Activated naive CD4-positive, alpha-beta T cell treated with anti-CD3 and anti-CD28 coated beads for 36 hours (primary cell): ENCODE data around the gene ANO7. TPM values are rescaled to one million over a fixed set of nuclear protein-coding genes. Genes with fewer than 3 reads are reported as not detected.
A peak's percentile ranks its signal among the peaks of the same experiment; 100 is the strongest.

Experiments used
- CTCF ChIA-PET: fragments of 350-600 bp; sonication (Branson Sonifier 250); formaldehyde crosslinking; loops from one replicate; lab custom pipeline; 2021; ENCODE audit warnings: antibody characterized with exemption; lab: Charles Lee
- DNase-seq: peaks from one replicate; pipeline ENCODE4 v3.0.0-alpha.2; 2020
- H3K27ac Mint-ChIP-seq: one replicate; pipeline ENCODE4 v1.8.0; 2021; ENCODE audit warnings: mild to moderate bottlenecking, mixed read lengths
- H3K27me3 Mint-ChIP-seq: one replicate; pipeline ENCODE4 v1.8.0; 2021; ENCODE audit warnings: low read depth, mixed read lengths
- H3K36me3 Mint-ChIP-seq: one replicate; pipeline ENCODE4 v1.8.0; 2021; ENCODE audit warnings: low read depth, mixed read lengths
- H3K4me1 Mint-ChIP-seq: one replicate; pipeline ENCODE4 v1.8.0; 2021; ENCODE audit warnings: low read depth, mixed read lengths
- H3K4me3 Mint-ChIP-seq: one replicate; pipeline ENCODE4 v1.8.0; 2021; ENCODE audit warnings: mild to moderate bottlenecking, moderate library complexity, mixed read lengths
- H3K9me3 Mint-ChIP-seq: one replicate; pipeline ENCODE4 v1.8.0; 2021; ENCODE audit warnings: mixed read lengths
- intact Hi-C: fragments of 100-400 bp; cut with micrococcal nuclease; formaldehyde crosslinking; loops from one replicate; pipeline ENCODE4 v1.15.1; 2023
- total RNA-seq, 2 experiments: library from RNA; stranded (reverse); gene quantifications; one replicate each; pipeline ENCODE4 v1.2.3, GENCODE V29; 2021

The ANO7 gene, protein sequence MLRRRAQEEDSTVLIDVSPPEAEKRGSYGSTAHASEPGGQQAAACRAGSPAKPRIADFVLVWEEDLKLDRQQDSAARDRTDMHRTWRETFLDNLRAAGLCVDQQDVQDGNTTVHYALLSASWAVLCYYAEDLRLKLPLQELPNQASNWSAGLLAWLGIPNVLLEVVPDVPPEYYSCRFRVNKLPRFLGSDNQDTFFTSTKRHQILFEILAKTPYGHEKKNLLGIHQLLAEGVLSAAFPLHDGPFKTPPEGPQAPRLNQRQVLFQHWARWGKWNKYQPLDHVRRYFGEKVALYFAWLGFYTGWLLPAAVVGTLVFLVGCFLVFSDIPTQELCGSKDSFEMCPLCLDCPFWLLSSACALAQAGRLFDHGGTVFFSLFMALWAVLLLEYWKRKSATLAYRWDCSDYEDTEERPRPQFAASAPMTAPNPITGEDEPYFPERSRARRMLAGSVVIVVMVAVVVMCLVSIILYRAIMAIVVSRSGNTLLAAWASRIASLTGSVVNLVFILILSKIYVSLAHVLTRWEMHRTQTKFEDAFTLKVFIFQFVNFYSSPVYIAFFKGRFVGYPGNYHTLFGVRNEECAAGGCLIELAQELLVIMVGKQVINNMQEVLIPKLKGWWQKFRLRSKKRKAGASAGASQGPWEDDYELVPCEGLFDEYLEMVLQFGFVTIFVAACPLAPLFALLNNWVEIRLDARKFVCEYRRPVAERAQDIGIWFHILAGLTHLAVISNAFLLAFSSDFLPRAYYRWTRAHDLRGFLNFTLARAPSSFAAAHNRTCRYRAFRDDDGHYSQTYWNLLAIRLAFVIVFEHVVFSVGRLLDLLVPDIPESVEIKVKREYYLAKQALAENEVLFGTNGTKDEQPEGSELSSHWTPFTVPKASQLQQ
- total RNA-seq, result under 1 TPM; 0.57 TPM

- H3K9me3 Mint-ChIP-seq, result no peaks in the 10 kb centered on the region
- H3K4me1 Mint-ChIP-seq, result no peaks in the 10 kb centered on the region
- peaks cover 2% of the 10 kb centered on the region for H3K36me3 Mint-ChIP-seq
- no peaks in the 10 kb centered on the region for H3K27me3 Mint-ChIP-seq
- H3K27ac Mint-ChIP-seq, result no peak within 1 kb of the TSS
- no peak within 1 kb of the TSS for H3K4me3 Mint-ChIP-seq
- intact Hi-C loops, result no loop called here
- DNase-seq, result no peak
- CTCF ChIA-PET, result no interaction called here
Measured at GRCh38 chr2:241188361-241189092, at the start of gene ANO7. Gene ANO7, plus strand, starts transcription at chr2:241188677. Its CDS starts 1,387 bp downstream, at chr2:241190064.

- Mint-ChIP-seq H3K4me3 (no peak overlapping the region), H3K9me3 (no peaks in the 10 kb centered on the region), H3K27me3 (no peaks in the 10 kb centered on the region), H3K27ac (no peak overlapping the region), H3K36me3 (peaks cover 23% of the 10 kb centered on the region), H3K4me1 (peaks cover 3% of the 10 kb centered on the region)
- CTCF ChIA-PET, result no interaction called here
- DNase-seq, result no peak
- intact Hi-C loops, result loop anchor here (10.0 kb wide), 1 partner anchor 545 kb away; the partner anchor contains the start of gene DTYMK
Measured at GRCh38 chr2:241139531-241140444, 48.7 kb upstream of the ANO7 start.

DNA sequence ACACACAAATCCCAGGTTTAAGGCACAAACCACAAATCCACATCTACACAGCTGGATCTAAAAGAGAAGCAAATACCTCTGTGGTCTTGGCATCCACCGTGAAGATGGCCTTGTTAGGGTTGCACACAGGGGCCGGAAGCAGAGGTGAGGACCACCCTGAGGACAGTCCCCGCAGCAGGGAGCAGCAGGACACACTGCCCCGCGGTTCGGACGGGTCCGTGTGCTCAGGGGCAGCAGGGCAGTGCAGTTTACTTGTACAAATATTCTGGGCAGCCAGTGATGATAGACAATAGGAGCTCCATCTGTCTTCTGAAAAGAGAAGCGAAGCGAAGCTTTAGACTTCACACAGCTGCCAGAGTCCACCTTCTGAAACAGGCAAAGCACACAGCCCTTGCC, 48.0 kb upstream of the ANO7 start:
- Mint-ChIP-seq H3K4me3 (no peak overlapping the region), H3K27ac (no peak overlapping the region), H3K4me1 (peaks cover 3% of the 10 kb centered on the region), H3K9me3 (no peaks in the 10 kb centered on the region), H3K36me3 (peaks cover 23% of the 10 kb centered on the region), H3K27me3 (no peaks in the 10 kb centered on the region)
- intact Hi-C loops, result loop anchor here (10.0 kb wide), 1 partner anchor 544 kb away; the partner anchor contains the start of gene DTYMK
- no peak for DNase-seq
- CTCF ChIA-PET, result no interaction called here

- Mint-ChIP-seq H3K27ac (no peak overlapping the region), H3K27me3 (no peaks in the 10 kb centered on the region), H3K4me1 (peaks cover 3% of the 10 kb centered on the region), H3K36me3 (peaks cover 17% of the 10 kb centered on the region), H3K9me3 (no peaks in the 10 kb centered on the region), H3K4me3 (no peak overlapping the region)
- DNase-seq, result no peak
- CTCF ChIA-PET, result interaction anchor here (0.6 to 1.0 kb wide), 2 partner anchors 77 to 528 kb away, joined by 3 read pairs; no protein-coding TSS in a partner anchor
- intact Hi-C loops, result loop anchor here (10.0 kb wide), 1 partner anchor 544 kb away; the partner anchor contains the start of gene DTYMK
Measured at GRCh38 chr2:241141214-241141770, 47.2 kb upstream of the ANO7 start.

DNA sequence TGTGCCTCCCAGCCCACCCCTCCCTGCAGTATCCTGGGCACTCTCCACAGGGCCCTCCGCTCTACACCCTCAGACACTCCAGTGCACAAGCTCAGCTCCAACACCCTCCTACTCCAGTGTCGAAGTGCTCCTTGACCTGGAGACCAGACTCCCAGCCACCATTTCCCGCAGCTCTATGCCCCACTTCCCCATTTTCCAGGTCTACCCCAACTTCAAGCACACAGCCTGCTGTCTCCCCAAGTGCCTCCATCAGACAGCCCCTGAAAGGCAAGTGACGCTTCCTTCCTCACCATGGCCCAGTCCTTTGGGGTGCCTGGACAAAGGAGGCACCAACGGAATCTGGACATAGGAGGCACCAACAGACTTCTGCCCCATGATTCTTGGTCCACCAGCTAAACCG, 46.4 kb upstream of the ANO7 start:
- H3K27ac Mint-ChIP-seq, result no peak overlapping the region
- DNase-seq, result no peak
- H3K36me3 Mint-ChIP-seq, result peaks cover 17% of the 10 kb centered on the region
- CTCF ChIA-PET, result interaction anchor here (1.0 kb wide), 1 partner anchor 77 kb away, joined by 3 read pairs; no protein-coding TSS in a partner anchor
- intact Hi-C loops, result loop anchor here (10.0 kb wide), 1 partner anchor 543 kb away; the partner anchor contains the start of gene DTYMK
- no peaks in the 10 kb centered on the region for H3K27me3 Mint-ChIP-seq
- no peak overlapping the region for H3K4me3 Mint-ChIP-seq
- H3K9me3 Mint-ChIP-seq, result no peaks in the 10 kb centered on the region
- H3K4me1 Mint-ChIP-seq, result peaks cover 3% of the 10 kb centered on the region

DNA sequence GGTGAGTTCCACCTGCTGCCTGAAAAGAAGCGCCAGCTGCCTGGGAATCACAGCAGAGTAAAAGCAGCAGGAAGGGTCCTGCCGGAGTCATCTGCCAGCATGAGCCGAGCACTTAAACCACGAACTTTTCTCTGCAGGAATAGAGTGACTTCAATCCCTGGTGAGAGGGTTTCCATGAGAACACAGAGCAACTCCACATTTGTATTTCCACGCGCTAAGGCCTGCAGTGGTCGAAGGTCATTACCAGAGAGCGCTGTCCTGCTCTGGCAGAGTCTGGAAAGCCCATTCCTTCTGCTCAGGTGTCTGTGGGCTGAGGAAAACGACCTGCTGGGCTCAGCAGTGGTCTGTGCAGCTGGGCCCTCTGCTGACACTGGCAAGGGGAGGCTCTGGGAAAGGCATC, 45.9 kb upstream of the ANO7 start:
- H3K36me3 Mint-ChIP-seq, result peaks cover 17% of the 10 kb centered on the region
- intact Hi-C loops, result loop anchor here (10.0 kb wide), 1 partner anchor 542 kb away; the partner anchor contains the start of gene DTYMK
- CTCF ChIA-PET, result interaction anchor here (1.0 kb wide), 1 partner anchor 76 kb away, joined by 3 read pairs; no protein-coding TSS in a partner anchor

DNA sequence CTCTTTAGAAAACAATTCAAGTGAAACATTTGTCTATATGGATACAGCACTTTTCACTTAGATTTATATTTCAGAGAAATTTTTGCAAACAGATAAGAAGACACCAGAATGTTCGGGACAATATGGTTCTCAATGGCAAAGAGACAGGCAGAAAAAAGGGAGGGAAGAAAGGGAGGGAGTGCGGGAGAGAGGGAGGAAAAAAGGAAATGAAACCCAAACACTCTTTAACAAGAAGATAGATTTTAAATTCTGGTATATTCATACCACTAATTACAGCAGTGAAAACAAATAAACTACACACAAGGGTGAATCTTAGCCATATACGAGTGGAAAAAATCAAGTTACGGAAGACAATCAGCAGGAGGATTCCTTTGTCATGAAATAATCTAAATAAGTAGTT, 42.2 kb upstream of the ANO7 start:
- H3K36me3 Mint-ChIP-seq, result peaks cover 15% of the 10 kb centered on the region
- CTCF ChIA-PET, result interaction anchor here (0.7 kb wide), 1 partner anchor 352 kb away, joined by 4 read pairs; no protein-coding TSS in a partner anchor
- H3K4me3 Mint-ChIP-seq, result no peak overlapping the region
- no peaks in the 10 kb centered on the region for H3K9me3 Mint-ChIP-seq
- peaks cover 19% of the 10 kb centered on the region for H3K4me1 Mint-ChIP-seq
- H3K27me3 Mint-ChIP-seq, result no peaks in the 10 kb centered on the region
- H3K27ac Mint-ChIP-seq, result no peak overlapping the region
- no peak for DNase-seq
- intact Hi-C loops, result loop anchor here (5.0 to 10.0 kb wide), 2 partner anchors 539 to 736 kb away; partner anchors contain the start of gene DTYMK

More for the DNA sequence above, 45.9 kb upstream of the ANO7 start:
- Mint-ChIP-seq H3K27me3 (no peaks in the 10 kb centered on the region), H3K4me1 (peaks cover 4% of the 10 kb centered on the region), H3K27ac (no peak overlapping the region), H3K9me3 (no peaks in the 10 kb centered on the region), H3K4me3 (no peak overlapping the region)
- DNase-seq, result no peak

GRCh38 chr2:241147336-241147735, 41.1 kb upstream of the ANO7 start:
- H3K36me3 Mint-ChIP-seq, result peaks cover 11% of the 10 kb centered on the region
- H3K27ac Mint-ChIP-seq, result no peak overlapping the region
- intact Hi-C loops, result loop anchor here (5.0 to 10.0 kb wide), 2 partner anchors 537 to 735 kb away; partner anchors contain the start of gene DTYMK
- no peaks in the 10 kb centered on the region for H3K9me3 Mint-ChIP-seq
- no peaks in the 10 kb centered on the region for H3K27me3 Mint-ChIP-seq
- peaks cover 30% of the 10 kb centered on the region for H3K4me1 Mint-ChIP-seq
- CTCF ChIA-PET, result no interaction called here
- DNase-seq, result no peak
- H3K4me3 Mint-ChIP-seq, result no peak overlapping the region

- Mint-ChIP-seq H3K4me3 (peak overlapping the region; percentile 96), H3K4me1 (peaks cover 32% of the 10 kb centered on the region)
- intact Hi-C loops, result loop anchor here (2.0 to 10.0 kb wide), 3 partner anchors 537 to 734 kb away; partner anchors contain the start of gene DTYMK
Measured at GRCh38 chr2:241148239-241148638, 40.2 kb upstream of the ANO7 start.

DNA sequence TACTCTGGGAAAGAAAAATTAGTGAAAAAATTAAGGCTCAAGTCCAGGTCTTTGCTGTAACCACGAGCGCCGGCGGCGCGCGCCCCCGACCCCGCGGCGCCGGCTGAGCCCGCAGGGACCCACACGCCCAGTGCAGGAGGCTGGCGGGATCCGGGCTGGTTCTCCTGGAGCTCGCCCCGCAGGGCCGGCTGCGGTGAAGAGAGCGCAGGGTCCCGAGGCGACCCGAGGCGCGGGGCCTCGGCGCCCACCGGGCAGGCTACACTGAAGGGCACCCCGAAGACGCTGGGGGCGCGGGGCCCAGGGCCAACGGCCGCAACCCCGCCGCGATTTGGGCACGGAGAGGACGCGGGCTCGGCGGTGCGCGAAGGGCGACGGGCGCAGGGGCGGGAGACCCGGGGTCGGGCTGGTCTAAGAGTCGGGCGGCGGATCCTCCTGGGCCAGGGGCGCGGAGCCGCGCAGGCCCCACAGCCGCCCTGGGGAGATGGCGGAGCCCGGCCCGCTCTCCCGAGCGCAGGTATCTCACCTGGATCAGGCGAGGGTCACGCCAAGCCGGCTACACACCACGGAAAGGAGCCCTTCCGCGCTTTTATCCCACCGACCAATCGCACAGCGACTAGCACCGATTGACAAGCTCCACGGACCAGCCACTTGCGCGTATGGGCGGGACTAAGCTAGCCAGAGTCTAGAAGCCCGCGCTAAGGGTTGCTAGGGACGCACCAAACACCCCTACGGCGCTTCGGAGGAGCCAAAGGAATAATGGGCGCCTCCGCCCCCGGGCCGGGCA, 39.4 kb upstream of the ANO7 start, which contains the start of gene PASK:
Gene PASK, minus strand, starts transcription at position 582 of the 784 bp plus-strand sequence. CDS start 6,440 bp downstream, outside the sequence.
- peak; percentile 98 for DNase-seq
- Mint-ChIP-seq H3K36me3 (peaks cover 9% of the 10 kb centered on the region), H3K27me3 (no peaks in the 10 kb centered on the region), H3K27ac (peak within 1 kb of the TSS; percentile 85), H3K4me1 (peaks cover 36% of the 10 kb centered on the region), H3K9me3 (no peaks in the 10 kb centered on the region), H3K4me3 (peak within 1 kb of the TSS; percentile 96)
- intact Hi-C loops, result loop anchor here (1.0 to 10.0 kb wide), 4 partner anchors 22 to 733 kb away; partner anchors contain the start of gene DTYMK
- CTCF ChIA-PET, result interaction anchor here (0.7 to 3.3 kb wide), 4 partner anchors 44 to 564 kb away, joined by 3 to 15 read pairs (median 4); no protein-coding TSS in a partner anchor

More at GRCh38 chr2:241148239-241148638, 40.2 kb upstream of the ANO7 start:
- Mint-ChIP-seq H3K27me3 (no peaks in the 10 kb centered on the region), H3K9me3 (no peaks in the 10 kb centered on the region), H3K27ac (no peak overlapping the region), H3K36me3 (peaks cover 8% of the 10 kb centered on the region)
- CTCF ChIA-PET, result no interaction called here
- DNase-seq, result no peak
